ENCODE data around the gene HOMEZ. TPM values are rescaled to one million over a fixed set of nuclear protein-coding genes. Genes with fewer than 3 reads are reported as not detected.

Gene HOMEZ
- polyA plus RNA-seq, 1 of the 3 experiments (the other 2 are of a cell fraction) = 7.7 TPM

GRCh38 chr14:23286020-23286901 is at the start of gene HOMEZ (continued):
- TF ChIP-seq CHD2 (IDR thresholded peaks at IDR 0.05; ENCODE audit: low read length, partially characterized antibody) (peak; percentile 85), NRF1 (IDR thresholded peaks at IDR 0.05; ENCODE audit: low read depth, low read length) (peak; percentile 49), JUND (IDR thresholded peaks at IDR 0.05) (no peak), ELF1 (IDR thresholded peaks at IDR 0.05) (0 out of 2 replicates have a peak, but pooled peaks have one; percentile 13), TAF1 (IDR thresholded peaks at IDR 0.05; ENCODE audit: borderline replicate concordance, low read depth, low read length) (peak; percentile 41), RFX5 (IDR thresholded peaks at IDR 0.05; ENCODE audit: low read length) (peak; percentile 80), IRF3 (IDR thresholded peaks at IDR 0.05; ENCODE audit: low read depth, low read length) (peak; percentile 90), GABPA (IDR thresholded peaks at IDR 0.05; ENCODE audit: low read depth) (no peak), MXI1 (IDR thresholded peaks at IDR 0.05; ENCODE audit: low read depth, low read length) (peak; percentile 2), TCF12 (IDR thresholded peaks at IDR 0.05) (no peak), POLR2AphosphoS5 (IDR thresholded peaks at IDR 0.05; ENCODE audit: low read depth, low read length) (peak; percentile 73; the same call in 1 of the 2 replicates), CTCF (IDR thresholded peaks at IDR 0.05) (no peak), EZH2phosphoT487 (IDR thresholded peaks at IDR 0.05; ENCODE audit: borderline replicate concordance, low read depth) (no peak)

GRCh38 chr14:23335623-23336022 is 49.7 kb upstream of the HOMEZ start:
- Histone ChIP-seq H3K4me2 (no peak overlapping the region), H3K9me3 (peaks cover 8% of the 10 kb centered on the region; the same call in 1 of the 2 replicates), H3K9ac (no peak overlapping the region), H3F3A (replicated peaks; ENCODE audit: insufficient read depth) (no peaks in the 10 kb centered on the region), H3K9me2 (no peaks in the 10 kb centered on the region), H3K27ac (ENCODE audit: low read depth in 2 of 2, low read length in 1 of 2) (no peak overlapping the region), H3K36me3 (replicated peaks in 1 of 2; ENCODE audit: control insufficient read depth in 1 of 2, insufficient read depth in 2 of 2, low read length in 1 of 2) (no peaks in the 10 kb centered on the region), H3K4me3 (ENCODE audit: low read depth in 2 of 2, low read length in 1 of 2) (no peak overlapping the region), H3K27me3 (ENCODE audit: insufficient read depth) (peaks cover 13% of the 10 kb centered on the region; the same call in 1 of the 2 replicates), H2AFZ (ENCODE audit: low read depth) (no peak overlapping the region), H3K79me2 (ENCODE audit: insufficient read depth) (no peaks in the 10 kb centered on the region), H3K4me1 (ENCODE audit: control insufficient read depth in 1 of 2, insufficient read depth in 2 of 2, low read depth in 1 of 2, low read length in 1 of 2) (no peaks in the 10 kb centered on the region), H4K20me1 (ENCODE audit: insufficient read depth) (no peaks in the 10 kb centered on the region)
- 16% methylated on average over 5 of the region's 5 CpGs for WGBS (ENCODE audit: low lambda C conversion rate)
- no peak for DNase-seq
- ChIA-PET POLR2A (no interaction called here), CTCF (interaction anchor here (0.8 to 2.6 kb wide), 6 partner anchors 9 to 224 kb away, joined by 3 to 14 read pairs (median 3); partner anchors contain the start of gene SLC22A17)
- TF ChIP-seq NFIC (IDR thresholded peaks at IDR 0.05; ENCODE audit: borderline replicate concordance) = no peak
- TF ChIP-seq FOXJ3 (CRISPR knock-in tag; IDR thresholded peaks at IDR 0.05) = no peak
- no peak for TF ChIP-seq RFX5 (IDR thresholded peaks at IDR 0.05; ENCODE audit: low read length)
- TF ChIP-seq RCOR1 (IDR thresholded peaks at IDR 0.05; ENCODE audit: low read length) = no peak
- TF ChIP-seq IRF3 (IDR thresholded peaks at IDR 0.05; ENCODE audit: low read depth, low read length) = no peak
- no peak for TF ChIP-seq SIN3A (IDR thresholded peaks at IDR 0.05; ENCODE audit: borderline replicate concordance, low read depth, low read length)
- TF ChIP-seq FOXM1 (IDR thresholded peaks at IDR 0.05; ENCODE audit: low read depth) = no peak
- TF ChIP-seq ELF1 (IDR thresholded peaks at IDR 0.05) = no peak
- no peak for TF ChIP-seq CHD2 (IDR thresholded peaks at IDR 0.05; ENCODE audit: low read length, partially characterized antibody)
- TF ChIP-seq PBX3 (IDR thresholded peaks at IDR 0.05) = no peak
- no peak for TF ChIP-seq JUND (IDR thresholded peaks at IDR 0.05)
- TF ChIP-seq RAD21 (IDR thresholded peaks at IDR 0.05; ENCODE audit: low read length) = no peak
- TF ChIP-seq TEAD4 (IDR thresholded peaks at IDR 0.05; ENCODE audit: borderline replicate concordance, insufficient read depth) = no peak
- no peak for TF ChIP-seq MXI1 (IDR thresholded peaks at IDR 0.05; ENCODE audit: low read depth, low read length)
- TF ChIP-seq USF2 (IDR thresholded peaks at IDR 0.05; ENCODE audit: borderline replicate concordance, low read depth, low read length) = no peak
- TF ChIP-seq GABPA (IDR thresholded peaks at IDR 0.05; ENCODE audit: low read depth) = no peak
